IPS DF 4.7 (cell line): Measurements from ENCODE around the gene STATH.
"Not testable (repeated sequence)": the region's sequence is repeated elsewhere in the genome, so short reads cannot be mapped to it uniquely, and the experiment has no call there.

ENCODE experiments used
- DNase-seq: peaks from one replicate; pipeline ENCODE4 v3.0.0-alpha.2; 2013; ENCODE audit warnings: low spot score; ENCODE audit errors: extremely low read depth

Gene STATH, protein sequence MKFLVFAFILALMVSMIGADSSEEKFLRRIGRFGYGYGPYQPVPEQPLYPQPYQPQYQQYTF

DNA sequence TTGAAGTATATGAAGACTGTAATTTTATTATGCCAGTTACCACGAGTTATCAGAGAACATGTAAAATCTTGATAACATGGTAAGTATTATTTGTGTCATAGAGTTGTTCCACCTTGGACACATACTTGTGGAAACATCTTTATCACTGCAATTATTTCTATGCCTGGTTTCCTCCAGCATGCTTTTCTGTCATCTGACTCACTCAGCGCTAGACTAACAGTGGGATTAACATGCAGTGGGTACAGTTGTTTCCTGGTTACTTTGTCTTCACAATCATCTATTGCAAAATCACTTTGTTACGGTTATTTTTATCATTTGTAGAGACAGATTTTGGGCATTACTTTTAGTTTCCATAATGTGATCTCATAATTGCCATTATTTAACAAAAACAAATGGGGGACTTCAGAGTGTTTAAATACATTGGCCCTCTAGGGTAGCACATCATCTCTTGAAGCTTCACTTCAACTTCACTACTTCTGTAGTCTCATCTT lies at the start of gene STATH:
STATH (plus strand) TSS at position 441 of the 491 bp plus-strand sequence. CDS start 2,472 bp downstream, outside the sequence.
- no peak for DNase-seq

DNA sequence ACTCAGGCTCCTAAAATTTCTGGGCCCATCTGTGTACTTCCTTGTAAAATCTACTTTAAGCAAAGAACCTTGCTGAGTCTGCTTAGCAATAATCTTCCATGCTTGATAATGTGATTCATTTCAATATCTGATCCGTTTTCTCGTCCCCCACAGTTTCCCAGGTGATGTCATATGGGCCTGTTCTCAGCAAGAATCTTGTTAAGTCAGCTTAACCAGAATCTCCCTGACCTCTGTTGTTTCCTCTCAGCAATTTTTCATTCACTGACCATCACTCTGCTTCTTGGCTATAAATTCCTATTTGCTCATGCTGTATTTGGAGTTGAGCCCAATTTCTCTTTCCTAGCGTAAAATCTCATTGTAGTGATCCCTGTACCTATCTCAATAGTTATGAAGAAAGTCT lies 44.2 kb upstream of the STATH start:
- no peak for DNase-seq

DNA sequence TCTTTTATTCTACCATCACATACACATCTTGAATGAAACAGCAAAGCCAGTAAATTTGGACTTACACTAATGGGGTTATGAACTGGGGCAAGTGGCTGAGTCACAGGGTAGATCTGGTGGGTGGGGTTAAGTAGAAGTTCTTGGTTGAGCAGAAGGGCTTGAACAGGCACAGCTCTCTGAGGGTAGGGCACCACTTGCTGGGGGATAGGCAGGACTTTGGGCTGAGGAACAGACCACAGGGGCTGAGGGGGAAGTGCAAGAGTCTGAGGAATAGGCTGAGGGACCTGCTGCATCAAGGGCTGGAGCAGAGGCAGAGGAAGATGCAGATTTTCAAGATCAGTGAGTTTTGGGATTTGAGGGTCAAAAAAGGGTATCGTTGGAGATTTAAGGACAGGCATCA lies 38.6 kb upstream of the STATH start:
- no peak for DNase-seq

DNA sequence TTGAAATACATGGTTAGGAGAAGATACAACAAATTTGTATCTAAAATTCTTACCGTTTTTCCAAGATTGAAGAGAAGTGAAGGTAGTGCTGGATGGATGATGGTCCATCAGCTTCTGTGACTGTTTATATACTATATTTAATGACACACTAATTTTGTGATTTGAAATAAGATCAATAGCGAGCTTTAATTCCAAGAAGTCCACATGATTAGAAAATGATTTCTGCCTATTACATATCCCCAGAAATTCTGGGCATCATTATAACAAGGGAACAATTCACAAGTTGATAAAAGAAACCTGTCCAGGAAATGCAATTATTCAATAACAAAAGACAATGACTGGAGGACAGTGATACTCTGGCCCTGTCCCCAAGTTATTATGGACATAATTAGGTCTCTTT lies 30.1 kb upstream of the STATH start, which contains the start of gene CSN2:
CSN2 (minus strand) TSS at position 101 of the 400 bp plus-strand sequence. CDS start 4,733 bp downstream, outside the sequence.
- DNase-seq = no peak

DNA sequence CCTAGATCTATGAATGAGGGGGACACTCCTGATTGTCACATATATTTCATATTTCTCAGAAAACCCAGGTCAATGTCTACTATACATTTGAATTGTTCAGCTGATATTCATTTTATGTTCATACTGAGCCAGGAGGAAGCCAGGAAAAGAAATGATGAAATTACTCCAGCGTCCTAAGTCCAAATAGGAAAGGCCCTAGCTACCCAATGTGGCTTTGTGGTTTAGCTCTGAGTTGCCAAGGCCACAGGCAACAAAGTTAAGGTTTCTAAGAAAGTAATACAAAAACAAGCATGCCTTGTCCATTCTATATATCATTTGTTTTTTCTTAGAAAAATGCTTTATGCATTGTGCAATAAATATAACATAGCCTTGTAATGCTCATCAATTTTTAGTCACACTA lies 25.7 kb upstream of the STATH start:
- DNase-seq = no peak

DNA sequence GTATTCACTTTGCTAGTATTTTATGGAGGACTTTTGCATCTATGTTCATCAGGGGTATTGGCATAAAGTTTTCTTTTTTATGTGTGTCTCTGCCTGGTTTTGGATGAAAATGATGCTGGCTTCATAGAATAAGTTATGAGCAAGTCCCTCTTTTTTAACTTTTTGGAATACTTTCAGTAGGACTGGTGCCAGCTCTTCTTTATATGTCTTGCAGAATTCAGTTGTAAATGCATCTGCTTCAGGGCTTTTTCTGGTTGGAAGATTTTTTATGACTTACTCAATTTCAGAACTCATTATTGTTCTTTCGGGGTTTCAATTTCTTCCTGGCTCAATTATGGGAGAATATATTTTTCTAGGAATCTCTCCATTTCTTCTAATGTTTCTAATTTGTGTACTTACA lies 21.1 kb upstream of the STATH start:
- DNase-seq = no peak

DNA sequence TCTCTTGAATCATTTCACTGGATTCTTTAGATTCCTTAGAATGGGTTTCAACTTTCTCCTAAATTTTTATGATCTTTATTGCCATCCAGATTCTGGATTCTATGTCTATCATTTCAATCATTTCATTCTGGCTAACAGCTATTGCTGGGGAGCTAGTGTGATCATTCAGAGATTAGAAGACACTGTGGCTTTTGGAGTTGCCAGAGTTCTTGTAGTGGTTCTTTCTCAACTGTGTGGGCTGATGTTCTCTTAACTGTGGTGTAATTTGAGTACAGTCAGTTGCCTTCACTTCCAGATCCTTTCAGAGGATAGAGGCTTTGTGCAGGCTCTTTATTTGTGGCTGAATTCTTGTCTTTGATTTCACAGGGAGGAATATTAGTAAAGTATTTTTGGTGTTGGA lies 18.2 kb upstream of the STATH start:
- no peak for DNase-seq

DNA sequence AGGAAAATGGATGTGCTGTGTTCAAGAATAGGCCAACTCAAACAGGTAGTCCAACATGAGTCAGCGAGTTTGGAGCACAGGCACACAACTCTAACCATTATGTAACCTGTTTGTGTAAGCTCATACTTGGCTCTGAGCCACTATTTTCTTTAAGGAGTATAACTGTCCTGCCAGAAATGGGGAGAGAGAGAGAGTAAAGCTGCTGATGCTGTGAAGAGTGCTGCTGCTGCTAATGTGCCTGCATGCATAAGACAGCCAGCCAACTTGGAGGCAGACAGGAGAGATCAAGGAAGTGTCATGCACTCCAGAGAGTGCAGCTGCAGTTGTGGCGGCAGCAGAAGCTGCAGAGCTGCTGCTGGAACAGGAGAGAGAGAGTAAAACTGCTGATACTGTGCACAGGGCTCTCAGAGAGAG lies 11.7 kb upstream of the STATH start:
- no peak for DNase-seq

DNA sequence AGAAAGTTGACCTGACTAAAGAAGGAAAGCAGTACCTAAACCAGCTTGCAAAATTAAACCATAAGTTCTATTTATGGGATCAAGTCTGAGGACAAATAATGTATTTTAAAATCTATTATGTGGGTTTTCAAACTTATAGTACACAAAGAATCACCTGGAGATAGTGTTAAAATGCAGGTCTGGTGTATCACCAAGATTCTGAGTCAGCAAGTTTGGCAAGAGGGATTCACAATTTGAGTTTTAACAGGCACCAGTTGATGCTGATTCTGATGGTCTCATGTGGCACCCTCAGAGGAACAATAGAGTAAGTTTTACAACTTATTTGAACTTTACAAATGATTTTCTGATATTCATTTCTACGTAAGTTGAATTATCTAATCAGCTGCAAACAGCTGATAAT lies 9.1 kb upstream of the STATH start:
- DNase-seq = no peak

DNA sequence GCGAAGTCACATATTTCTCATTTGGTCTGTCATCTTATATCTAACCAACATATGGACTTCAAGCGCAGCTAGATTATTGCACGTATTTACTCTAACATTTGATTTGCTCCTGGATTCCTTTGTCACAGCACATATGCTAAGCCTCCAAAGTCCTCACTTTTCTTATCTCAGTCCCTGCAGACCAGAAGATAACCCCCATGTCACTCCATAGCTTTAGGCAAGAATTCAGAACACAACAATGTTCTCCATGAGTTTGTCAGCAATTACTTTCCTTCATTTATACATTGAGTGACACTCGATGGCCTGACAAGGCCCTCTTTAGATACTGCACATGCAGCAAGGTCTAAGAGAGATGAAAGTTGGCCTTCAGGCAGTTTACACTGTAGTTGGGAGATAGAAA lies 4.8 kb upstream of the STATH start:
- DNase-seq = no peak

DNA sequence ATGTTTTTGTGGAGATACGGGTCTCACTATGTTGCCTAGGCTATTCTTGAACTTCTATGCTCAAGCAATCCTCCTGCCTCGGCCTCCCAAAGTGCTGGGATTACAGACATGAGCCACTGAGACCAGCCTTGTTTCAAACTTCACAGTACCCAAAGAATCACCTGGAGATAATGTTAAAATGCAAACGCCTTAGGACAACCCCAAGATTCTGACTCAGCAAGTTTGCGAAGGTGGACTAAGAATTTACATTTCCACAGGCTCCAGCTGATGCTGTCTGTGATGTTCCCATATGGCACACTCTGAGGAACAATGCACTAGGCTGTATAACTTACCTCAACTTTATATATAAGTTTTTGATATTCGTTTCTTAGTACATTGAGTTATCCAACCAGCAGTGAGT lies 984 bp upstream of the STATH start:
- DNase-seq = no peak

DNA sequence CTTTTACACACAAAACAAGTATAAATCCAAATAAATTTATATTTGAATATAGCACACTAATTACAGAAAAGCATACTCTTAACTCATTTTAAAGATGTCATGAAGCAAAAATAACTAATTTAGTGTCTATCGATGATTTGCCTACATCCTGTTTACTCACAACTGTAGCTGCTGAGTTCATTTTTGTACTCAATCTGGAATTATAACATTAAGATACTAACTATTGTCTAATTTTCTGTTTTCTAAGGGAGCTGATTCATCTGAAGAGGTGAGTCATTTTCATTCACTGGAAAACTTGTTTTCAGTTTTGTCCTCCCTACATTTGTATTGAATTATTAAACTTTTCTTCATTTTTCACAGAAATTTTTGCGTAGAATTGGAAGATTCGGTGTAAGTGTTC lies 3.7 kb downstream of the STATH start:
- no peak for DNase-seq

DNA sequence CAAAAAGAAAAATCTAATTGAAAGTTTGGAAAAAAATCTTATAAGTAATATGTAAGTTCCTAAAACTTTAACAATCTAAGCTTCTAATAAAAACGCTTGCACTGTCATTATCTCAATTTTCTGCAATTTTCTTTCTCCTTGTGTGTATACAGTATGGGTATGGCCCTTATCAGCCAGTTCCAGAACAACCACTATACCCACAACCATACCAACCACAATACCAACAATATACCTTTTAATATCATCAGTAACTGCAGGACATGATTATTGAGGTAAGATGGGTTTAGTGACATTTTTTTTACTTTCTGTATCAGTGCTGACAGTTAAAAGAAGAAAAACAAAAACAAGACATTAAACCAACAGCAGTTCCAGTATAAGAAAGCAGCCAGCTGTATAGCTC lies 4.9 kb downstream of the STATH start:
- DNase-seq = no peak

DNA sequence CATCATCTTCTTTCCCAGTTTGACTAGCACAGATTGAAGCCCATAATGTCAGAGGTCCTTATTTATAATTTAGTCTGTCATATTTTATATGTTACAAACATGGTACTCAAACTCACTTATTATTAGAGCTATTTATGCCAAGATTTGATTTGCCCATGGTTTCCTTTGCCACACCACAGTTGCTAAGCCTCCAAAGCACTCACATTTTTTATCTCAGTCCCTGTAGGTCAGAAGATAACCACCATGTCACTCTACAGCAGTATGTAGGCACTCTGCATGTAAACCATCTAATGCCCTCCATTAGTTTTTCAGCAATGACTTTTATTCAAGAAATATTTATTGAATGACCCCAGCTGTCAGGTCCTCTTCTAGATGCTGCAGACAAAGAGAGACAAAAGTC lies 6.7 kb downstream of the STATH start:
- no peak for DNase-seq

DNA sequence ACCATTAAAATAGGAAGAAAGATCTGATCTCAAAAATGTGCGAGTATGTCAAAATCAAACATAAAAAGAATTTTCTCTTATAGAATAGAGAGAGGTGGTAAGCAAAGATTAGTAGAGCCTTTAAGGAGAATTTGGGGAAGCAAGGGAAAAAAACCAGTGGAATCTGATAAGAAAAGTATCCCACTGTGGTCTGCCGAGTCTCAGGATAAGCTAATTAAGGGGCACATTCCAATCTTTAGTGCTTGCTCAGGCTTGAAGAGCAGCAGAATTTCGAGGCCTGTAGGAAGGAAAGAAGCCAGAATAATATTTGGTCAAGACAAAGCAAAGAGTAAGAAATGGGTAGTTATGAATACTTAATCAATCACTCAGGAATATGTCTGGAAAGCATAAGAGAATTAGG lies 13.0 kb downstream of the STATH start:
- no peak for DNase-seq

DNA sequence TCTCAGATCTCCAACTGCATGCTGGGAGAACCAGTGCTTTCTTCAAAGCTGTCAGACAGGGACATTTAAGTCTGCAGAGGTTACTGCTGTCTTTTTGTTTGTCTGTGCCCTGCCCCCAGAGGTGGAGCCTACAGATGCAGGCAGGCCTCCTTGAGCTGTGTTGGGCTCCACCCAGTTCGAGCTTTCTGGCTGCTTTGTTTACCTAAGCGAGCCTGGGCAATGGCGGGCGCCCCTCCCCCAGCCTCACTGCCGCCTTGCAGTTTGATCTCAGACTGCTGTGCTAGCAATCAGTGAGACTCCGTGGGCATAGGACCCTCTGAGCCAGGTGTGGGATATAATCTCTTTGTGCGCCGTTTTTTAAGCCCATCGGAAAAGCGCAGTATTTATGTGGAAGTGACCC lies 23.2 kb downstream of the STATH start:
- not testable (repeated sequence) for DNase-seq

DNA sequence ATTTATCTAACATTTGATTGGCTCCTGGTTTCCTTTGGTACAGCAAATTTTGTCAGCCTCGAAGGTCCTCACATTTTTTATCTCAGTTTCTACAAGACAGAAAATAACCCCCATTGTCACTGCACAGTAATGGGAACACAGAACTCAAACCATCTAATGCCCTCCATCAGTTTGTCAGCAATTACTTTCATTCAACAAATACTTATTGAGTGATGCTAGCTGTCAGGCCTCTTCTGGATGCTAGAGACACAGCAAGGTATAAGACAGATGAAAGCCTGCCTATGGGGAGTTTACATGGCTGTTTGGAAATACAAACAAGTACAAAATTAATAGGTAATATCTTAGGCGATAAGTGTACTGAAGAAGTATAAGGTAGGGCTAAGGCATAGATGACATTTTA lies 27.5 kb downstream of the STATH start:
- DNase-seq = no peak

DNA sequence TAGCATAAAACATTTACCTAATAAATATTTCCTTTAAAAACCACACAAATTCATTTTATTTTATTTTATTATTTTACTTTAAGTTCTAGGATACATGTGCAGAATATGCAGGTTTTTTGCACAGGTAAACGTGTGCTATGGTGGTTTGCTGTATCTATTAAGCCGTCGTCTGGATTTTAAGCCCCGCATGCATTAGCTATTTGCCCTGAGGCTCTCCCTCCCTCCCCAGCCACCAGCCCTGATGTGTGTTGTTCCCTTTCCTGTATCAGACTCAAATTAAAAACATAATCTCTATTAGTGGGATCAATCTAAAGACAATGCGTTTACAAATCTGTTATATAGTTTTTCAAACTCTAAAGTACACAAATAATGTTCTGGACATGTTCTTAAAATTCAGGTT lies 31.2 kb downstream of the STATH start:
- no peak for DNase-seq

DNA sequence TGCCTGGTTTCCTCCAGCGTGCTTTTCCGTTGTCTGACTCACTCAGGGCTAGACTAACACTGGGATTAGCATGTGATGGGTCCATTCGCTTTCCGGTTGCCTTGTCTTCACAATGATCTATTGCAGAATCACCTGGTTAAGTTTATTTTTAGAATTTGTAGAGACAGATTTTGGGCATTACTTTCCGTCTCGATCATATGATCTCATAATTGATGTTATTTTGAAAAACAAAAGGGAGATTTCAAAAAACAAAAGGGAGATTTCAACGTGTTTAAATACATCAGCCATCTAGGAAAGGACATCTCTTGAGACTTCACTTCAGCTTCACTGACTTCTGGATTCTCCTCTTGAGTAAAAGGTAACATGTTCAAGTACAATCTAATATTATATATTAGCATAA lies 32.4 kb downstream of the STATH start, which contains the start of gene HTN3:
HTN3 (plus strand) TSS at position 301 of the 400 bp plus-strand sequence. CDS start 2,282 bp downstream, outside the sequence.
- DNase-seq = not testable (repeated sequence)

DNA sequence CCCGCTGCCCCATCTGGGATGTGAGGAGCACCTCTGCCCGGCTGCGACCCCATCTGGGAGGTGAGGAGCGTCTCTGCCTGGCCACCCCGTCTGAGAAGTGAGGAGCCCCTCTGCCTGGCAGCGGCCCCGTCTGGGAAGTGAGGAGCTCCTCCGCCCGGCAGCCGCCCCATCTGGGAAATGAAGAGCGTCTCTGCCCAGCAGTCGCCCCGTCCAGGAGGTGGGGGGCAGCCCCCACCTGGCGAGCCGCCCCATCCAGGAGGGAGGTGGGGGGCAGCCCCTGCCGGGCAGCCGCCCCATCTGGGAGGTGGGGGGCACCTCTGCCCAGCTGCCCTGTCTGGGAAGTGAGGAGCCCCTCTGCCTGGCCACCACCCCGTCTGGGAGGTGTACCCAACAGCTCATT lies 41.8 kb downstream of the STATH start:
- DNase-seq = not testable (repeated sequence)

DNA sequence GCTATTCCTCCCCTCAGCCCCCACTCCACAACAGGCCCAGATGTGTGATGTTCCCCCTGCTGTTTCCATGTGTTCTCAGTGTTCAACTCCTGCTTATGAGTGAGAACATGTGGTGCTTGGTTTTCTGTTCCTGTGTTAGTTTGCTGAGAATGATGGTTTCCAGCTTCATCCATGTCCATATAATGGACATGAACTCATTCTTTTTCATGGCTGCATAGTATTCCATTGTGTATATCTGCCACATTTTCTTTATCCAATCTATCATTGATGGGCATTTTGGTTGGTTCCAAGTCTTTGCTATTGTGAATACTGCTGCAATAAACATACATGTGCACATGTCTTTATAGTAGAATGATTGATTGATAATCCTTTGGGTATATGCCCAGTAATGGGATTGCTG lies 44.2 kb downstream of the STATH start:
- DNase-seq = not testable (repeated sequence)

DNA sequence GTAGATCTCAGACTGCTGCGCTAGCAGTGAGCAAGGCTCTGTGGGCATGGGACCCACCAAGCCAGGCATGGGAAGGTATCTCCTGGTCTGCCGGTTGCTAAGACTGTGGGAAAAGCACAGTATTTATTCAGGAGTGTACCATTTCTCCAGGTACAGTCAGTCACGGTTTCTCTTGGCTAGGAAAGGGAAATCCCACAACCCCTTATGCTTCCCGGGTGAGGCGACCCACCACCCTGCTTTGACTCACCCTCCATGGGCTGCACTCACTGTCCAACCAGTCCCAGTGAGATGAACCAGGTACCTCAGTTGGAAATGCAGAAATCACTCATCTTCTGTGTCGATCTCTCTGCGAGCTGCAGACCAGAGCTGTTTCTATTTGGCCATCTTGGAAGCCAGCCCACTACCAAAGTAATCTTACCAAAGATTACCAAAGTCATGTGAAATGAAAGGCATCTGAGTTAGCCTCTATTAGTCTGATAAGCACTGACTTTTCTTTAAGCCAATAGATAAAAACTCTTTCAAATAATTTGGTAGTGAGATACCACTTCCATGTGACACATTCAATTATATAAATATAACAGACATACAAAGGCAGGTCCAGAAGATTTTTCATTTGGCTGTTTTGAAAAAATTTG lies 46.0 kb downstream of the STATH start:
- DNase-seq = no peak

DNA sequence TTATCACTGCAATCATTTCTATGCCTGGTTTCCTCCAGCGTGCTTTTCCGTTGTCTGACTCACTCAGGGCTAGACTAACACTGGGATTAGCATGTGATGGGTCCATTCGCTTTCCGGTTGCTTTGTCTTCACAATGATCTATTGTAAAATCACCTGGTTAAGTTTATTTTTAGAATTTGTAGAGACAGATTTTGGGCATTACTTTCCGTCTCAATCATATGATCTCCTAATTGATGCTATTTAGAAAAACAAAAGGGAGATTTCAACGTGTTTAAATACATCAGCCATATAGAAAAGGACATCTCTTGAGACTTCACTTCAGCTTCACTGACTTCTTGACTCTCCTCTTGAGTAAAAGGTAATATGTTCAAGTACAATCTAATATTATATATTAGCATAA lies 54.4 kb downstream of the STATH start, which contains the start of gene HTN1:
HTN1 (plus strand) TSS at position 301 of the 400 bp plus-strand sequence. CDS start 2,639 bp downstream, outside the sequence.
- DNase-seq = not testable (repeated sequence)
